HG03045 (cell line): ENCODE measurements around the gene NDOR1.
"Not testable (repeated sequence)": the region's sequence is repeated elsewhere in the genome, so short reads cannot be mapped to it uniquely, and the experiment has no call there.

ENCODE experiments used
- ATAC-seq: cut with Tn5 transposase; IDR thresholded peaks from one replicate; pipeline ENCODE4 v1.9.1; 2021; ENCODE audit warnings: mild to moderate bottlenecking, moderate library complexity; ENCODE audit not compliant: unreplicated experiment

The NDOR1 gene

DNA sequence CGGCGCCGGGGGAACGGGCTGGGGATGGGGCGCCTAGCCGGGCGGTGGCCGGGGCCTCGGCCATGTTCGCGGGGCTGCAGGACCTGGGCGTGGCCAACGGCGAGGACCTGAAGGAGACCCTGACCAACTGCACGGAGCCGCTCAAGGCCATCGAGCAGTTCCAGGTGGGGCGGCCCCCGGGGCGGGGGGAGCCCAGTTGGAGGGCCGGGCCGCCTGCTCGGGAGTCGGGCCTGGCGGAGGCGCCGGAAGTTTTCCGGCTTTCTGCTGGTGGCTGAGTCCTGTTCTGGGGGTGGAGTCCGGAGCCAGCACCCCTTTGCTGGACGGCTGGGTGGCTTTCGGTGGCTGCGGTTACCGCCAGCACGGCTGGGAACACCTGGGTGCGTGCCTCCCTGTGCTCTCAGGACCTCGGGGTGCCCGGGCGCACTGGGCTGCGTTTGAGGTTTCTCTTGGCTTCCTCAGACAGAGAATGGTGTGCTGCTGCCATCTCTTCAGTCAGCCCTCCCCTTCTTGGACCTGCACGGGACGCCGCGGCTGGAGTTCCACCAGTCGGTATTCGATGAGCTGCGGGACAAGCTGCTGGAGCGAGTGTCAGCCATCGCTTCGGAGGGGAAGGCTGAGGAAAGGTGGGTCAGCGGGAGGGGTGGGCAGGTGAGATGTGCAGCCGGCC is 50.1 kb downstream of the NDOR1 start:
- peak; percentile 23 for ATAC-seq

DNA sequence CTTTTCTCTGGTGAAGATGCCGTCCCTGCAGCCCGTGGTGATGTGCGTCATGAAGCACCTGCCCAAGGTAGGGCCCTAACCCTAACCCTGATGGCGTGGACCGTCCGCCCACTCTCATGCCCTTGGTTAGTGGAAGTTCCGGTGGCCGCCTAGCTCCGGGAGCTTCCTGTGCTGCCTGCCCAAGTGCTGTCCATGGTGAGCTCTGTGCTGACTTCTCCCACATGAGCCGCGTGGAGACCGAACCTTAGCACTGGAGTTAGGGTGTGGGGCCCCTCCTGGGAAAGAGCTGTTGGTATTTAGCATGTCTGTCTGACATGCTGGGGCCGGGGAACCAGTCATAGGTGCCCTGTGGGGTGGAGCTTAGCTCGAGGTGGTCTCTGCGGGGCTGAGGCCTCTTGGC is 50.9 kb downstream of the NDOR1 start:
- no peak for ATAC-seq

DNA sequence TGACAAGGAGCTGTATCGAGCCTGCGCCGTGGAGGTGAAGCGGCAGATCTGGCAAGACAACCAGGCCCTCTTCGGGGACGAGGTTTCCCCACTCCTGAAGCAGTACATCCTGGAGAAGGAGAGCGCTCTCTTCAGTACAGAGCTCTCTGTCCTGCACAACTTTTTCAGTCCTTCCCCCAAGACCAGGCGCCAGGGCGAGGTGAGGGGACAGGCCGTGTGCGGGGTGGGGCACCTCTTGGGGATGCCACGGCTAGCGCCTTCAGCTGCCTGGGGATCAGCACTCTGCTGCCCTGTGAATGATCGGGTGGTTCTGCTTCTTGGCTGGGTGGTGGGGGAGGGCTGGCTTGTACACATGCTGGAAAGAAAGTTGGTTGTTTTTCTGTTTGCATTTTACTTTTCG is 51.4 kb downstream of the NDOR1 start:
- no peak for ATAC-seq

DNA sequence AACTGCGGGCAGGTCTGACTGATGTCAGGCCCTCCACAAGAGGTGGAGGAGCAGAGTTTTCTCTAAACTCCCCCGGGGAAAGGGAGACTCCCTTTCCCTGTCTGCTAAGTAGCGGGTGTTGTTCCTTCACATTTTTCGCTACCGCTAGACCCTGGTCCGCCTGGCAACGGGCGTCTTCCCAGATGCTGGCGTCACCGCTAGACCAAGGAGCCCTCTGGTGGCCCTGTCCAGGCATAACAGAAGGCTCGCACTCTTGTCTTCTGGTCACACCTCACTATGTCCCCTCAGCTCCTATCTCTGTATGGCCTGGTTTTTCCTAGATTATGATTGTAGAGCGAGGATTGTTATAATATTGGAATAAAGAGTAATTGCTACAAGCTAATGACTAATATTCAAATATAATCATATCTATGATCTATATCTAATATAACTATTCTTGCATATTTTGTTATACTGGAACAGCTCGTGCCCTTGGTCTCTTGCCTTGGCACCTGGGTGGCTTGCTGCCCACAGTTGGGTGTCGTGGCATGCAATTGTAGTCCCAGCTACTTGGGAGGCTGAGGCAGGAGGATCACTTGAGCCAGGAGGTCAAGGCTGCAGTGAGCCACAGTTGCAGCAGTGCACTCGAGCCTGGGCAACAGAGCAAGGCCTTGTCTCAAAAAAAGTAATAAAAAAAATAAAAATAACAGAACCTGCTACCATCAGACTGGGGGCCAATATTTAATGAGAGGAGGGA is 56.8 kb downstream of the NDOR1 start:
- not testable (repeated sequence) for ATAC-seq

DNA sequence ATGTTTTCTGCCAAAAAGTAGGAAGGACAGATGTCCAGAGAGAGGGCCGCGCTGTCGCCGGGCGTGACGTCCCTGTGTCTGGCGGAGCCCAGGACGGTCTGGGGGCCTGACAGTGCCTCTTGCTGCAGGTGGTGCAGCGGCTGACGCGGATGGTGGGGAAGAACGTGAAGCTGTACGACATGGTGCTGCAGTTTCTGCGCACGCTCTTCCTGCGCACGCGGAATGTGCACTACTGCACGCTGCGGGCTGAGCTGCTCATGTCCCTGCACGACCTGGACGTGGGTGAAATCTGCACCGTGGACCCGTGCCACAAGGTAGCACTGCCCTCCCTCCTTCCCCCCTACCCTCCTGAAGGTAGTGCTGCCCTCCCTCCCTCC is 57.4 kb downstream of the NDOR1 start:
- no peak for ATAC-seq

DNA sequence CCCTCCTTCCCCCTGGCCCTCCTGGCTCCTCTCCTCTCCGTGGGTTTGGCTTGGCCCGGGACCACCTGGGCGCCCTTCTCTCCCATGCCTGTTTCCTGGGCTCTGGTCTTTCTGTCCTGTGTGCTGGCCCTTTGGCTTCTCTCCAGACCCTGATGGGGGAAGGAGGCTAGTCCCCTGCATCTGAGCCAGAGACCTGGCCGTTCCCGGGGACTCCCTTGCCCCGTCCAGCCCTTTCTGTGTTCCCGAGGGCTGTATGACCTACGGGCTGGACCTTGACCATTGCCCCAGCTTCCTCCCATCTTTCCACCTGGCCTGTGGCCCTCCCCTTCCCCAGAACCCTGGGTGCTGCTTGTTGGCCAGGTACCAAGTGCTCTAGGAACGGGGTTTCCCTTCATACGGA is 58.0 kb downstream of the NDOR1 start:
- no peak for ATAC-seq

DNA sequence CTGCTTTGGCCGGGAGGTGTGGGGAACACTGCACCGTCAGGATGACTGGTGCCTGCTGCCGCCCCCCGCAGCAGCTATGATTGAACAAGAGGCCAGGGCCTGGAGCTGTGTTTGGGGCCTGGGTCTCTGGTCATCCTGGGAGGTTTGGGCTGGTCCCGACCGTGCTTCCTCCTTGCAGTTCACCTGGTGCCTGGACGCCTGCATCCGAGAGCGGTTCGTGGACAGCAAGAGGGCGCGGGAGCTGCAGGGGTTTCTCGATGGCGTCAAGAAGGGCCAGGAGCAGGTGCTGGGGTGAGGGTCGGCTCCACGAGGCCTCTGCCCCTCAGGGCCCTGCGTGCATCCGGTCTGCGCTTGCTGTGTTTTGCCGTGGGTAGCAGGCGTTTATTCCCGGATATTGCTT is 58.6 kb downstream of the NDOR1 start:
- no peak for ATAC-seq

DNA sequence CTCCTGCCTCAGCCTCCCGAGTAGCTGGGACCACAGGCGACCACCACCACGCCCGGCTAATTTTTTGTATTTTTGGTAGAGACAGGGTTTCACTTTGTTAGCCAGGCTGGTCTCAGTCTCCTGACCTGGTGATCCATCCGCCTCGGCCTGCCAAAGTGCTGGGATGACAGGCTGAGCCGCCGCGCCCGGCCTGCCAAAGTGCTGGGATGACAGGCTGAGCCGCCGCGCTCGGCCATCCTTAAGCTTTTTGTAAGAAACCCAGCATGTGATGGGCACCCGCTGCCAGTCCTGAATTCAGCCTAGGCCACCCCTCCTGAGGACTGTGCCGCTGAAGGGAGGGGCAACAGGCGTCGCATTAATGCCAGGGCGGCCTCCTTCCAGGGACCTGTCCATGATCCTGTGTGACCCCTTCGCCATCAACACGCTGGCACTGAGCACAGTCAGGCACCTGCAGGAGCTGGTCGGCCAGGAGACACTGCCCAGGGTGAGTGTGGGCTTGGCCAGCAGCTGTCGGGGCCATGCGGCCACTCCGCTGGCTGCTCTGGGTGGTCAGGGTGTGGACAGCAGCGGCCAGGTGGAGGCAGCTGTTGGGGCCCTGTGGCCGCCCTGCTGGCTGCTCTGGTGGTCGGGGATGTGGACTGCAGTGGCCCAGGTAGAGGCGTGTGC is 60.1 kb downstream of the NDOR1 start:
- no peak for ATAC-seq

DNA sequence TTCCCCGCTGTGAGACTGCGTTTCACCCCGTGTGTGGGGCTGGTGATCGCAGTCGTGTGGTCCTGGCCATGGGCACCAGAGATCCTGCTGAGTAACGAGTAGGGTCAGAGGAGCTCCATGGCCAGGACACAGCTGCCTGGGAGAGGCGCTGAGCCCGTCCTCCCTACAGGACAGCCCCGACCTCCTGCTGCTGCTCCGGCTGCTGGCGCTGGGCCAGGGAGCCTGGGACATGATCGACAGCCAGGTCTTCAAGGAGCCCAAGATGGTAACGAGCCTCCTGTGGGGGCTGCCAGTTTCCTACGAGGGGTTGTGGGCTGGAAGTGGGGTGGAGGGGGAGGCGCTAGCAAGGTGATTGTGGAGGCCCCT is 60.6 kb downstream of the NDOR1 start:
- ATAC-seq: no peak
